ENCODE measurements around the gene KIF11. TPM values are rescaled to one million over a fixed set of nuclear protein-coding genes. Genes with fewer than 3 reads are reported as not detected.

The KIF11 gene
- total RNA-seq, 1 donor: 1.6 TPM

GRCh38 chr10:92667078-92667477 is 74.1 kb downstream of the KIF11 start:
- no peak for DNase-seq (ENCODE audit: low read depth in 2 of 3, low spot score in 2 of 3)

- no peak for DNase-seq (ENCODE audit: low read depth in 2 of 3, low spot score in 2 of 3)
Measured at GRCh38 chr10:92677708-92678107, 84.8 kb downstream of the KIF11 start.

GRCh38 chr10:92678206-92678605 is 85.3 kb downstream of the KIF11 start:
- DNase-seq (ENCODE audit: low read depth in 2 of 3, low spot score in 2 of 3): no peak

- no peak for DNase-seq (ENCODE audit: low read depth in 2 of 3, low spot score in 2 of 3)
Measured at GRCh38 chr10:92681306-92681834, 88.4 kb downstream of the KIF11 start.

GRCh38 chr10:92688573-92688926 is 95.6 kb downstream of the KIF11 start:
- no peak for DNase-seq (ENCODE audit: low read depth in 2 of 3, low spot score in 2 of 3)

- DNase-seq (ENCODE audit: low read depth in 2 of 3, low spot score in 2 of 3): peak in 2 of 3 donors; percentile 57 to 60
Measured at GRCh38 chr10:92688927-92689662, 96.2 kb downstream of the KIF11 start.

GRCh38 chr10:92689663-92690210 is 96.8 kb downstream of the KIF11 start, which contains the start of gene HHEX:
HHEX (plus strand) TSS chr10:92689955; CDS start chr10:92689987, 32 bp downstream.
- DNase-seq (ENCODE audit: low read depth in 2 of 3, low spot score in 2 of 3): peak in 2 of 3 donors; percentile 81 to 88

GRCh38 chr10:92690211-92690914 is 97.4 kb downstream of the KIF11 start:
- peak in 2 of 3 donors; percentile 98 to 99 for DNase-seq (ENCODE audit: low read depth in 2 of 3, low spot score in 2 of 3)

- no peak for DNase-seq (ENCODE audit: low read depth in 2 of 3, low spot score in 2 of 3)
Measured at GRCh38 chr10:92690915-92691590, 98.1 kb downstream of the KIF11 start.

GRCh38 chr10:92691591-92692079 is 98.7 kb downstream of the KIF11 start:
- DNase-seq (ENCODE audit: low read depth in 2 of 3, low spot score in 2 of 3): peak in 2 of 3 donors; percentile 77 to 90

- DNase-seq (ENCODE audit: low read depth in 2 of 3, low spot score in 2 of 3): no peak
Measured at GRCh38 chr10:92692080-92692671, 99.2 kb downstream of the KIF11 start.

- DNase-seq (ENCODE audit: low read depth in 2 of 3, low spot score in 2 of 3): no peak
Measured at GRCh38 chr10:92692697-92693533, 100.0 kb downstream of the KIF11 start.

- DNase-seq (ENCODE audit: low read depth in 2 of 3, low spot score in 2 of 3): no peak
Measured at GRCh38 chr10:92693534-92693893, 100.6 kb downstream of the KIF11 start.

GRCh38 chr10:92695679-92696605 is 103.0 kb downstream of the KIF11 start:
- no peak for DNase-seq (ENCODE audit: low read depth in 2 of 3, low spot score in 2 of 3)

- no peak for DNase-seq (ENCODE audit: low read depth in 2 of 3, low spot score in 2 of 3)
Measured at GRCh38 chr10:92696606-92697383, 103.9 kb downstream of the KIF11 start.

- DNase-seq (ENCODE audit: low read depth in 2 of 3, low spot score in 2 of 3): peak in 2 of 3 donors; percentile 23 to 55
Measured at GRCh38 chr10:92697663-92698511, 105.0 kb downstream of the KIF11 start.

GRCh38 chr10:92699193-92699517 is 106.2 kb downstream of the KIF11 start:
- DNase-seq (ENCODE audit: low read depth in 2 of 3, low spot score in 2 of 3): no peak

Measured in hematopoietic multipotent progenitor cell (in vitro differentiated cells).